GM23248 (cell line): Measurements from ENCODE around the gene OR2L8. TPM values are rescaled to one million over a fixed set of nuclear protein-coding genes. Genes with fewer than 3 reads are reported as not detected.

Experiments
- DNase-seq: peaks from one replicate; pipeline ENCODE4 v3.0.0-alpha.2; 2015
- H2AFZ ChIP-seq: fragments of 200-600 bp; sonication (generic); 2 replicates; pipeline ENCODE4 v1.6.1; 2016; ENCODE audit warnings: antibody characterized with exemption
- H3F3A ChIP-seq: fragments of 200-600 bp; sonication (generic); 2 replicates; pipeline ENCODE4 v1.6.1; 2016; ENCODE audit warnings: mild to moderate bottlenecking, antibody characterized with exemption, mixed run types; ENCODE audit not compliant: insufficient read depth
- H3K27ac ChIP-seq: fragments of 200-600 bp; sonication (generic); 2 replicates; pipeline ENCODE4 v1.5.1; 2016; ENCODE audit warnings: mild to moderate bottlenecking
- H3K27me3 ChIP-seq: fragments of 200-600 bp; sonication (generic); replicated peaks from 2 replicates; pipeline ENCODE4 v1.6.1; 2016; ENCODE audit warnings: mild to moderate bottlenecking; ENCODE audit not compliant: insufficient read depth
- H3K36me3 ChIP-seq: fragments of 200-600 bp; sonication (generic); 2 replicates; pipeline ENCODE4 v1.6.1; 2016; ENCODE audit warnings: low read depth, mild to moderate bottlenecking
- H3K4me1 ChIP-seq: fragments of 200-600 bp; sonication (generic); 2 replicates; pipeline ENCODE4 v1.6.1; 2016; ENCODE audit warnings: mild to moderate bottlenecking; ENCODE audit not compliant: insufficient read depth
- H3K4me2 ChIP-seq: fragments of 200-600 bp; sonication (generic); one replicate; pipeline ENCODE4 v1.6.1; 2016; ENCODE audit warnings: mild to moderate bottlenecking; ENCODE audit not compliant: unreplicated experiment
- H3K4me3 ChIP-seq: fragments of 200-600 bp; sonication (generic); 2 replicates; pipeline ENCODE4 v1.5.1; 2016; ENCODE audit warnings: mild to moderate bottlenecking
- H3K79me2 ChIP-seq: fragments of 200-600 bp; sonication (generic); 2 replicates; pipeline ENCODE4 v1.6.1; 2016; ENCODE audit warnings: mild to moderate bottlenecking; ENCODE audit not compliant: insufficient read depth
- H3K9ac ChIP-seq: fragments of 200-600 bp; sonication (generic); 2 replicates; pipeline ENCODE4 v1.6.1; 2016; ENCODE audit warnings: mild to moderate bottlenecking
- H3K9me2 ChIP-seq: fragments of 200-600 bp; sonication (generic); 2 replicates; pipeline ENCODE4 v1.6.1; 2016; ENCODE audit warnings: mixed run types, mild to moderate bottlenecking, moderate library complexity; ENCODE audit not compliant: insufficient read depth
- H3K9me3 ChIP-seq: fragments of 200-600 bp; sonication (generic); one replicate; pipeline ENCODE4 v1.6.1; 2017; ENCODE audit warnings: low read depth
- H4K20me1 ChIP-seq: fragments of 200-600 bp; sonication (generic); 2 replicates; pipeline ENCODE4 v1.6.0; 2016; ENCODE audit not compliant: insufficient read depth
- EZH2 ChIP-seq: fragments of 200-600 bp; sonication (generic); IDR thresholded peaks from 2 replicates; pipeline ENCODE4 v1.6.1; 2018; ENCODE audit warnings: antibody characterized with exemption, mild to moderate bottlenecking; ENCODE audit not compliant: insufficient read depth, poor library complexity, severe bottlenecking
- EZH2phosphoT487 ChIP-seq: fragments of 200-600 bp; sonication (generic); IDR thresholded peaks from 2 replicates; pipeline ENCODE4 v1.6.1; 2018; ENCODE audit warnings: antibody characterized with exemption, moderate library complexity, mild to moderate bottlenecking, low read depth; ENCODE audit not compliant: insufficient read depth
- WGBS, 2 experiments: methylation state at CpG; one replicate each; pipeline ENCODE4 v1.1.6; 2015 to 2017; ENCODE audit warnings: low lambda C conversion rate in 2 of 2, low coverage in 1 of 2; ENCODE audit errors: missing lambda C conversion rate in 2 of 2; 5-methylcytosine and 5-hydroxymethylcytosine counted together
- in situ Hi-C: fragments of 300-500 bp; cut with MboI; formaldehyde crosslinking; loops from 2 replicates; pipeline ENCODE4 v1.15.0; 2020
- polyA plus RNA-seq: library from polyadenylated mRNA; unstranded; fragments of >200 nt; fragmentation: Nextera tagmentation; extraction: Ambion mirVana; gene quantifications from 2 replicates; pipeline ENCODE4 v1.2.1, GENCODE V29; 2016
- total RNA-seq: library from RNA; depleted of rRNA; stranded (reverse); fragments of >200 nt; shearing (Covaris generic); gene quantifications from 2 replicates; pipeline ENCODE4 v1.2.3, GENCODE V29; 2014; rRNA removed

The OR2L8 gene
- total RNA-seq (not detected in 2 replicates), polyA plus RNA-seq (not detected in 2 replicates)

GRCh38 chr1:247948558-247948957, at the start of gene OR2L8:
Gene OR2L8 (plus strand): TSS chr1:247948858. CDS start chr1:247948858, 0 bp downstream.
- Histone ChIP-seq H4K20me1 (no peaks in the 10 kb centered on the region), H3K4me3 (no peak within 1 kb of the TSS), H3K27me3 (no peaks in the 10 kb centered on the region), H3K9me2 (no peaks in the 10 kb centered on the region), H2AFZ (no peak within 1 kb of the TSS), H3K4me2 (no peak within 1 kb of the TSS), H3K9me3 (no peaks in the 10 kb centered on the region), H3F3A (no peaks in the 10 kb centered on the region), H3K27ac (no peak within 1 kb of the TSS), H3K79me2 (no peaks in the 10 kb centered on the region), H3K4me1 (no peaks in the 10 kb centered on the region), H3K9ac (no peak within 1 kb of the TSS), H3K36me3 (no peaks in the 10 kb centered on the region)
- WGBS, 2 experiments: 17 to 30% methylated on average over 3 of the region's 3 CpGs
- no peak for TF ChIP-seq EZH2phosphoT487
- no peak for TF ChIP-seq EZH2
- DNase-seq: no peak
- in situ Hi-C loops: no loop called here

GRCh38 chr1:247904122-247904521, 44.5 kb upstream of the OR2L8 start:
- Histone ChIP-seq H3K9me2 (no peaks in the 10 kb centered on the region), H3K4me3 (no peak overlapping the region), H3F3A (no peaks in the 10 kb centered on the region), H3K9me3 (no peaks in the 10 kb centered on the region), H3K4me1 (no peaks in the 10 kb centered on the region), H2AFZ (no peak overlapping the region), H3K4me2 (no peak overlapping the region), H3K27ac (no peak overlapping the region), H3K36me3 (no peaks in the 10 kb centered on the region), H3K27me3 (no peaks in the 10 kb centered on the region), H3K9ac (no peak overlapping the region), H3K79me2 (no peaks in the 10 kb centered on the region), H4K20me1 (no peaks in the 10 kb centered on the region)
- in situ Hi-C loops: no loop called here
- 15 to 17% methylated on average over 6 of the region's 6 CpGs for WGBS, 2 experiments
- DNase-seq: no peak
- no peak for TF ChIP-seq EZH2
- TF ChIP-seq EZH2phosphoT487: no peak

GRCh38 chr1:247905181-247905580, 43.5 kb upstream of the OR2L8 start:
- H3K36me3 ChIP-seq: no peaks in the 10 kb centered on the region
- no peak overlapping the region for H2AFZ ChIP-seq
- in situ Hi-C loops: no loop called here
- H3K4me1 ChIP-seq: no peaks in the 10 kb centered on the region
- no peak overlapping the region for H3K4me2 ChIP-seq
- H3K27me3 ChIP-seq: no peaks in the 10 kb centered on the region
- no peaks in the 10 kb centered on the region for H4K20me1 ChIP-seq
- no peaks in the 10 kb centered on the region for H3K9me3 ChIP-seq
- H3F3A ChIP-seq: no peaks in the 10 kb centered on the region
- TF ChIP-seq EZH2 (no peak), EZH2phosphoT487 (no peak)
- 52 to 53% methylated on average over 13 of the region's 13 CpGs for WGBS, 2 experiments
- DNase-seq: no peak
- no peaks in the 10 kb centered on the region for H3K79me2 ChIP-seq
- no peaks in the 10 kb centered on the region for H3K9me2 ChIP-seq
- no peak overlapping the region for H3K27ac ChIP-seq
- H3K9ac ChIP-seq: no peak overlapping the region
- no peak overlapping the region for H3K4me3 ChIP-seq

- no peaks in the 10 kb centered on the region for H3K27me3 ChIP-seq
- H3K4me1 ChIP-seq: no peaks in the 10 kb centered on the region
- H3K27ac ChIP-seq: no peak overlapping the region
- 37 to 40% methylated on average over 8 to 9 of the region's 9 CpGs for WGBS, 2 experiments
- no peaks in the 10 kb centered on the region for H4K20me1 ChIP-seq
- in situ Hi-C loops: no loop called here
- no peak overlapping the region for H3K4me3 ChIP-seq
- H3F3A ChIP-seq: no peaks in the 10 kb centered on the region
- no peak overlapping the region for H3K9ac ChIP-seq
- TF ChIP-seq EZH2phosphoT487: no peak
- no peak for TF ChIP-seq EZH2
- DNase-seq: no peak
- H3K9me2 ChIP-seq: no peaks in the 10 kb centered on the region
- H2AFZ ChIP-seq: no peak overlapping the region
- H3K9me3 ChIP-seq: no peaks in the 10 kb centered on the region
- H3K36me3 ChIP-seq: no peaks in the 10 kb centered on the region
- H3K79me2 ChIP-seq: no peaks in the 10 kb centered on the region
- H3K4me2 ChIP-seq: no peak overlapping the region
These were observed 42.7 kb upstream of the OR2L8 start for GRCh38 chr1:247905910-247906503.
